Umbilical cord (tissue), 2 donors: ENCODE measurements around the gene TRMT112. TPM values are rescaled to one million over a fixed set of nuclear protein-coding genes. Genes with fewer than 3 reads are reported as not detected.

ENCODE experiments used
- DNase-seq: peaks from one replicate; pipeline ENCODE4 v3.0.0-alpha.2; 2015; ENCODE audit warnings: low spot score
- total RNA-seq: library from RNA; depleted of rRNA; stranded (reverse); fragments of >200 nt; gene quantifications from one replicate; pipeline ENCODE4 v1.2.3, GENCODE V29; 2014; ENCODE audit warnings: low replicate concordance; ENCODE audit not compliant: insufficient read depth

Gene TRMT112
- total RNA-seq, 1 donor from 2014 or later: 226 TPM

DNA sequence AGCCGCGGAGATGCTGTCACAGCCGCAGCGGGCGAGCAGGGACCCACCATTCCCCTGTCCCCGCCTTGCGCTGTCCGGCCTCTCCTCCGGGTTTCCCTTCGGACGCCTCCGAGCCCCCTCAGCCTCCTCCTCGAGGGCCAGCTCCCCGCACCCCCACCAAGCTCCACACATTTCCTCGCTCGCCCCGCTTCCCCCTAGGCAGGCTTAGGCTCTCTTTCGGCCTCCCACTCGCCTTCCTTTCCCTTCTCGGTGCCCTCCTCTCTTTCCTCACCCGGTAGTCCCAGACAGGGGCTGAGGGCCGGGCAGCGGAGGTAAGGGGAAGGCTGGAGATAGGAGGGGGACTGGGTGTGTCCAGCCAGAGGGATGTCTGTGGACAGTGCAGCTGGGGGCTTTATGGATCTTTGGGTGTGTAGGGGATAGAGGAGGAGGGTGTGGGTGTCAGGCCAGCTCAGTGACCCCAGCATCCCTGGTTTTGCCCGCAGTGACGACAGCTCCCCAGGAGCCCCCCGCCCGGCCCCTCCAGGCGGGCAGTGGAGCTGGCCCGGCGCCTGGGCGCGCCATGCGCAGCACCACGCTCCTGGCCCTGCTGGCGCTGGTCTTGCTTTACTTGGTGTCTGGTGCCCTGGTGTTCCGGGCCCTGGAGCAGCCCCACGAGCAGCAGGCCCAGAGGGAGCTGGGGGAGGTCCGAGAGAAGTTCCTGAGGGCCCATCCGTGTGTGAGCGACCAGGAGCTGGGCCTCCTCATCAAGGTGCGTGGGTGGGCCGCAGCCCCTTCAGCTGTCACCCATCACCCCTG, 24.7 kb downstream of the TRMT112 start:
- DNase-seq: no peak

DNA sequence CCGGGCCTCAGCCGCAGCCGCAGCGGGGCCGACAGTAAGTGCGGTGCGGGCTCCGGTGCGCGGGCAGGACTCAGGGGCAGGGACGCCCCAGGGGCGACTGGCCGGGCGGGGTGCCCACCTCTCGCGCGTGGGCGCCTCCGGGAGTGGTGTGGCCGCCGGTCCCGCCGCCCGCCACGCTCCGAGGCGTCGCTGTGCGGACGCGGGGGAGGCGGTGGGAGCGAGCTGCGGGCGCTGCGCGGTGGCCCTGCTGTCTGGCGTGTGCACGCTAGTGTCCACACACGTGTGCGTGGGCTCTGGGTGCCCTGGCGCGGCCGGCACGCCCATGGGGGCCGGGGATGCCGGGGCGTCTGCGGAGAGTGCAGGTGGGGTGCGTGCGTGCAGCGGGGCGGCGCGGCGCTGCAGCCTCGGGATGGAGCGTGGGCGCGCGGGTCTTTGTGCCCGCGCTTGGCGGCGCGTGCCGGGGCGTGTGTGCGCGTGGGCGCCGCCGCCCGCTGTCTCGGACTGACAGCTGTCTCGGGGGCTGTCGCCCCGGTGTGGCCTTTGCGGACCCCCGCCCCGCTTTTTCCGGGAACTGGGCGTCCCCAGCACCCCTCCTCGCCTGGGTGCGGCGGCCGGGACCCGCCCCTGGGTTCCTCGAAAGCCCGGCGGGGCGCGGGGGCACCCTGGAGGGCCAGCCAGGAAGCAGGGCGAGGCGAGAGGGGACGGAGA, 25.5 kb downstream of the TRMT112 start:
- no peak for DNase-seq

DNA sequence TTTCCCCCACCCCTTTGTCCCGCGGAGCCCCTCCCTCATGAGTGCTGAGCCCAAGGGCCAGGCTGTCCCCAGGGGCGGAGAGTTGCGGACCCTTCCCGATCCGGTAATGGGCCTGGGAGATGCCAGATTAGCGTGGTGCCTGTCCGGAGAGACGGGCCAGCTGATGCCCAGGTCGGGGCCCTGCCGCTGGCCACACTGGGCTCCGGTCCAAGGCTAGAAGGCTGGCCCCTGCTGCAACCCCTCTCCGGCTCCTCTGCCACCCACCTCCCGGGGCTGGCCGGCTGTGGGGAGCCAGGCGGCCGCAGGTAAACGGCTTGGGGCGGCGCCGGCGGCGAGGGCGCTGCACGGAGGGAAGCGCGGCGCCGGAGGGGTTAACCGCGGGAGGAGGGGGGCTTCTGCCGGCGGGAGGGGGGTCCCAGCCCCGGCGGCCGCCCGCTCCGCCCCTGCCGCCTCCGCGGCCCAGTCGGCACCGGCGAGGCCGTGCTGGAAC, 26.1 kb downstream of the TRMT112 start, which contains the start of gene KCNK4:
Gene KCNK4 (plus strand): TSS at position 41 of the 490 bp plus-strand sequence. CDS start 1,717 bp downstream, outside the sequence.
- DNase-seq: no peak

DNA sequence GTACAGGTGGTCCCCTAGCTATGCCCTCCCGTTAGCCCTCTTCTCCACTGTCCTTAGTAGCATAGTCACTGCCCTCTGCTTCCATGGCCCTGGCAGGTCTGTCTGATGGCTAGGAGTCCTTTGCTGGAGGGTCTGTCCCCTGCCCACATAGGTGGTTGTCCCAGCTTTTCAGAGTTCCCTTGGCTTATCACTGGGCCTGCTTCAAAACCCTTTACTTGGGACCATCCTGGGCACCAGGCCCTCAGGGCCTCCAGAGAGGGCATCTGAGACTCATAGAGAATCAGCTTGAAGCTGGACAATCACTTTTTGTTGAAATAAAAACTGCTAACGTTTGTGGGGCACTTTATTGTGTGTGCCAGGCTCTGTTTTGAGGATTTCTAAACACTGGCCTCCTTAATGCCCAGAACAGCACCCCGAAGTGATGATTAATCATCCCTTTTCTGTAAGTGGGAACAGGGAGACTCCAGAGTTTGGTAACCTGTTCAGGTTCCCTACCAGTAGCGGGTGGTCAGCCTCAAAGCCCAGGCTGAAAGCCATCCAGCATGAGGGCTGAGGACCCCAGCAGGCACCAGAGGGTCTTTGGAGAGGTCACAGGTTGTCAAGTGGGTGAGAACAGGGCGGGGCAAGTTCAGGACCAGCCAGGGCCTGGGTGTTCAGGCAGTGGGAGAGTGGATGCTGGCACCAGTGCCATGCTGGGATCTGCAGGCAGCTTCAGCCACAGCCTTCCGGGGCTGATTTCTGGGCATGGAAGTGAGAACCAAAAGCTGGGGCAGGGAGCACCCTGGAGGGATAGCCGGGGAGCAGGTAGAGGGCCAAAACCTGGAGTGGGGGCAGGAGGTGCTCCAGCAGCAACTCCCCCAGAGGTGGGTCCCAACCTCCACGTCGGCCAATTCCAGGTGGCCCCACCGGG, 26.8 kb downstream of the TRMT112 start:
- DNase-seq: no peak

GRCh38 chr11:64289002-64289564, 28.3 kb downstream of the TRMT112 start:
- no peak for DNase-seq

- DNase-seq: no peak
These were observed 29.0 kb downstream of the TRMT112 start for GRCh38 chr11:64288353-64288750.

- no peak for DNase-seq
These were observed 29.5 kb downstream of the TRMT112 start for GRCh38 chr11:64287676-64288352.

DNA sequence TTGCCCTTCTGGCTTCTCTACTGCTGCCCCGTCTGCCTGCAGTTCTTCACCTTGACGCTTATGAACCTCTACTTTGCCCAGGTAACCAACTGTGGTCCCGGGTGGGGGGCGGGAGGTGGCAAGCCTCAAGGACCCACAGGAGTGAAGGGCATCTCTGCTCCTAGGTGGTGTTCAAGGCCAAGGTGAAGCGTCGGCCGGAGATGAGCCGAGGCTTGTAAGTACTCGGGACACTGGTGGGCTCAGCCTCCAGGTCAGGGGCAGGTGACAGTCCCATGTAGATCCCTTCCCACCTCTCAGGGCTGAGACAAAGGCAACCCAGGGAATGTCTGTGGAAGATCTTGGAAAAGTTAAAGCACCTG, 30.6 kb downstream of the TRMT112 start:
- DNase-seq: no peak

- no peak for DNase-seq
These were observed 31.2 kb downstream of the TRMT112 start for GRCh38 chr11:64285885-64286800.

DNA sequence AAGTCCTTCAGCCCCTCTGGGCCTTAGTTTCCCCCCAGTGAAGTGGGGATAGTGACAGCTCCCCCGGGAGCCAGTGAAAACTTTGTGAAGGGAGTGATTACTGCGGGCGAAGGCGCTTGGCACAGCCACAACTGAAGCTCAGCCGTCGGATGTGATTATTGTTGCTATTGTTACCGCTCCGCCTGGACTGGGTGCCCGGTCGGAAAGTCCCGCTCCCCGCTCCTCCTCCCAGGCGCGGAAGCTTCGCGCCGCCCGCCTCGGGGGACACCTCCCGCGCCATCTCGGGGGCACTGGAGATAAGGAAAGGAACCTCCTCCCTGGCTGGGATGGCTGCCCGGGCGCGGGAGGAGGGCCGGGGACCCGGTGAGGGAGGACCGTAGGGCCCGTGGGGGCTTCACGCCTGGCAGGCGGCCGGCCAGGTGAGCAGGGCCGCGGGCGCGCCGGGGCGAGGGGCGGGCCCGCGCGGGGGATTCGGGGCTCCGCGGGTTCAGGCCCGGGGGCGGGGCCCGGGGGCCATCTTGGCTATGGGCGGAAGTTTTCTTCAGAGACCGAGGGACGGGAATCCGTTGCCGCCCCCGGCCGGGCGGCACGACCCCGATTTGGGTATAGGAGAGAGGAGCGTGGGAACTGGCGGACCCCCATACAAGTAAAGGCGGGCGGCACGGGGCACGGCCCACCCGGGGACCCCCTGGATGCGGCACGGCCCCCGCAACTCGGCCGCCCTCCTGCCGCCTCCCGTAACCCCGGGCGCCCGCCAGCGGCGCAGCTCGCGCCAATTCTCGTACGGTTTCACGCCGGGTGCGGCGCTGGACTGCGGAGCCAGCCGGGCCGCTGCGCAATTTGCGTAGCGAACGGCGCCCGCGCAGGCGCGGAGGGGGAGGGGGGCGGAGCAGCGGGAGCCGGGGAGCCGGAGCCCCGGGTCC, 32.1 kb downstream of the TRMT112 start, which contains the start of gene GPR137:
Gene GPR137 (plus strand): TSS at position 887 of the 923 bp plus-strand sequence. CDS start 677 bp downstream, outside the sequence.
- peak; percentile 92 for DNase-seq

GRCh38 chr11:64284048-64284961, 33.1 kb downstream of the TRMT112 start, which contains the start of gene BAD:
Gene BAD (minus strand): TSS chr11:64284665. CDS start chr11:64284368, 297 bp downstream.
- peak; percentile 97 for DNase-seq

DNA sequence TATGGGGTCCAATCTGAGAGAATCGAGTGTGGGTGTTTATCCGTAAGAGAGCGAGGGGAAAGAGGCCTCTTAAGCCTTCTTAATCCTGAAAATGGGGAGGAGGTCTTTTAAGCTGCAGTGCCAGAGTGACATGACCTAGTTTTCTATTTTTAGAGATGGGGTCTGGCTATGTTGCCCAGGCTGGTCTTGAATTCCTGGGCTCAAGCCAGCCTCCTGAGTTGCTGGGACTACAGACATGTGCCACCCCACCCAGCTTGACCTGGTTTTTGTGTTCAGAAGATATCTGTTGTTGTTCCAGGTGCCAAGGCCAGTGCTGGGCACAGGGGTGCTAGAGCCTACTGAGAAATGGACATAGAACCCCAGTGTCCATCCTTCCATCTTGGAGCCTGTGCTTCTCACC, 34.3 kb downstream of the TRMT112 start:
- no peak for DNase-seq

GRCh38 chr11:64281957-64282770, 35.2 kb downstream of the TRMT112 start:
- no peak for DNase-seq

DNA sequence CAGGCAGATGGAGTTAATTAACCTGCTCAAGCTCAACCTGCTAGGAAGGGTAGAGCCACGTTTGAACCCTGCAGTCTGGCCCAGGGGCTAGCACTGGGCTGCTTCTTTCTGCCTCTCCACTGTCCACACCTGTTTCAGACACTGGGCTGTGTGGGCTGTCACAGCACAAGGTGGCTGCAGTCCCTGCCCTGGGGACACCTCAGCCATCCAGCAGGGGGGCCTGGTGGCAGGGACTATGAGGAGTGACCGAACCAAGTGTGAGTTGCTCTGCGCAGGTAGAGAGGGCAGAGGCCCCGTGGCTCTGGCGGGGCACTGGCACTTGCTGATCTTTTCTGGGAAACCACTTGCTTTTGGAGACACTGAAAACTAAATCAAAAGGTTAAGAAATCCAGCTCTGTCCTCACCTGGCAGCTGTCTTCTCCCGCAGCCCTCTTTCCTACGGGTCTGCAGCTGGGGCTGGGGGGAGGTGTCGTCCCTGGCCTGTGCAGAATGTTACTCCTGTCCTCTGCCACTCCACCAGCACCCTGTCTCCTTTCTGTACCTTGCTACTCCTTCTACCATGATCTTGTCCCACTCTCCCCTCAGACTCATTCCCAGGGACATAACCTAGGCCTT, 38.7 kb downstream of the TRMT112 start:
- DNase-seq: no peak

- DNase-seq: no peak
These were observed 40.5 kb downstream of the TRMT112 start for GRCh38 chr11:64276653-64277431.
